ENCODE measurements around the gene SH3GL1. TPM values are rescaled to one million over a fixed set of nuclear protein-coding genes. Genes with fewer than 3 reads are reported as not detected.

Gene SH3GL1
- total and polyA plus RNA-seq, 8 donors = 25.9 to 34.2 (median 27.6) TPM

DNA sequence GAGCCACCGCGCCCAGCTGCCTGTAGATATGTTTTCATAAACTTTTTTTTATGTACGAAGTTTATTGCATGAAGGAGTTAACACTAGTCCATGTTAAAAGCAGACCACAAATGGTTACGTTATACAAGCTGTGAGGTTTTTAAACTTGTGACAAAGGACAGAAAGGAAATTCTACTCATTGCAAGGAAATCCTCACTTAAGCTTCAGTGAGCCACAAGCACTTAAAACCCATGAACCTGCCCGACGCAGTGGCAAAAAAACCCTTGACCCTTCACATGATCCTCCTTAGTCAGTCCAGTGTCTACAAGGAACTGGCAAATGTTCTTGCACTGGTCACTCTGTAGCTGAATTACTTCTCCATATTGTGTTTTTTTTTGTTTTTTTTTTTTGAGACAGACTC is 52.8 kb downstream of the SH3GL1 start:
- H3K9me3 ChIP-seq = no peaks in the 10 kb centered on the region
- no peak overlapping the region for H3K4me3 ChIP-seq
- 82 to 93% methylated on average over 6 of the region's 6 CpGs for WGBS, 2 donors
- intact Hi-C loops (cut with DNase I) = no loop called here
- ATAC-seq = no peak
- no peak for FAIRE-seq
- H3K27ac ChIP-seq = no peak overlapping the region
- TF ChIP-seq, protein P1, sequence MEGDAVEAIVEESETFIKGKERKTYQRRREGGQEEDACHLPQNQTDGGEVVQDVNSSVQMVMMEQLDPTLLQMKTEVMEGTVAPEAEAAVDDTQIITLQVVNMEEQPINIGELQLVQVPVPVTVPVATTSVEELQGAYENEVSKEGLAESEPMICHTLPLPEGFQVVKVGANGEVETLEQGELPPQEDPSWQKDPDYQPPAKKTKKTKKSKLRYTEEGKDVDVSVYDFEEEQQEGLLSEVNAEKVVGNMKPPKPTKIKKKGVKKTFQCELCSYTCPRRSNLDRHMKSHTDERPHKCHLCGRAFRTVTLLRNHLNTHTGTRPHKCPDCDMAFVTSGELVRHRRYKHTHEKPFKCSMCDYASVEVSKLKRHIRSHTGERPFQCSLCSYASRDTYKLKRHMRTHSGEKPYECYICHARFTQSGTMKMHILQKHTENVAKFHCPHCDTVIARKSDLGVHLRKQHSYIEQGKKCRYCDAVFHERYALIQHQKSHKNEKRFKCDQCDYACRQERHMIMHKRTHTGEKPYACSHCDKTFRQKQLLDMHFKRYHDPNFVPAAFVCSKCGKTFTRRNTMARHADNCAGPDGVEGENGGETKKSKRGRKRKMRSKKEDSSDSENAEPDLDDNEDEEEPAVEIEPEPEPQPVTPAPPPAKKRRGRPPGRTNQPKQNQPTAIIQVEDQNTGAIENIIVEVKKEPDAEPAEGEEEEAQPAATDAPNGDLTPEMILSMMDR (IDR thresholded peaks at IDR 0.05) = no peak
- no peaks in the 10 kb centered on the region for H3K27me3 ChIP-seq
- H3K36me3 ChIP-seq = no peaks in the 10 kb centered on the region
- DNase-seq = no peak
- H3K4me1 ChIP-seq = peaks cover 0 to 11% (median 6%) of the 10 kb centered on the region in 3 donors

DNA sequence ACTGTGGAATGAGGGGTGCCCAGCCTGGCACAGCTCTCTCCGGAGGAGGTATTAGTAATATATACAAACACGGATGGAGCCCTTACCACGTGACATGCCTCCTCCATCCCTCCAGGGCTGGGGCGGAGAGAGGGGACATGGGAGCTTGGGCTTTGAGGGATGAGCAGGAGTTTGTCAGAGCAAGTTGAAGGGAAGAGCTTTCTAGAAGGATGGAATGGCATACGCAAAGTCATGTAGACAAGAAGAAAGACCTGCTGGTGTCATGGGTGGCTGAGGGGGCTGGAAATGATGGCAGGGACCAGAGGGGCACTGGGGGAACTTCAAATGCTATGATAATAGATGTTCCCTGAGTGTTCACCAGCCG is 54.3 kb downstream of the SH3GL1 start:
- no peaks in the 10 kb centered on the region for H3K9me3 ChIP-seq
- intact Hi-C loops (cut with DNase I) = no loop called here
- peaks cover 5 to 13% (median 6%) of the 10 kb centered on the region in 3 donors for H3K4me1 ChIP-seq
- 72 to 77% methylated on average over 6 of the region's 6 CpGs for WGBS, 2 donors
- no peak for DNase-seq
- no peak overlapping the region for H3K4me3 ChIP-seq
- ATAC-seq = no peak
- TF ChIP-seq, protein P1 (IDR thresholded peaks at IDR 0.05) = no peak
- no peak for FAIRE-seq
- peak overlapping the region in 2 of 4 donors; percentile 17 to 46 for H3K27ac ChIP-seq
- no peaks in the 10 kb centered on the region for H3K27me3 ChIP-seq
- no peaks in the 10 kb centered on the region for H3K36me3 ChIP-seq

DNA sequence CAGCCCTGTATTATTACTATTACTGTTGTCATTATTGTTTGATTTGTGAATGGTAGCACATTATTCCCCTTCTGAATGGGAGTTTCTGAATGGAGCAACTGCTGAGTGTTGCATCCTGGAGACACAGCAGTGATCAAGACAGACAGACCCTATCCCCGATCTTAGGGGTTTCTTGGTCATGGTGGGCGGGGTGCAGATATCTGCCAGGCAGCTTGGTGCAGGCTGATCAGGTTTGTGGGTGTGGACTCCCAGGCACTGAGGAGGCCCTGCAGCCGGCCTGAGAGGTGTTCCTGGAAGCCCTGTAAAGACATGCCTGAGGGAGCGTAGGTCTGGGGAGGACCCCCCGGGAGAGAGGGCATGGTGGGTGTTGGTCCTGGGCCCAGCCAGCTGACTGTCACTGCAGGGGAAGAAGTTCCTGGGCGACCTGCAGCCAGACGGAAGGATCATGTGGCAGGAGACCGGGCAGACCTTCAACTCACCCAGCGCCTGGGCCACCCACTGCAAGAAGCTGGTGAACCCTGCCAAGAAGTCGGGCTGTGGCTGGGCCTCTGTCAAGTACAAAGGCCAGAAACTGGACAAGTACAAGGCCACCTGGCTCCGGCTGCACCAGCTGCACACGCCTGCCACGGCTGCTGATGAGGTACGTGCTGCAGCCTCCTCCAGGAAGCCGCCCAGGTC is 54.9 kb downstream of the SH3GL1 start:
- ATAC-seq (peak in 3 of 4 donors; percentile 8 to 39 (median 27)), FAIRE-seq (no peak), DNase-seq (peak; percentile 71 to 93 (median 84))
- no peaks in the 10 kb centered on the region for H3K36me3 ChIP-seq
- H3K27ac ChIP-seq = peak overlapping the region in 2 of 4 donors; percentile 17 to 46
- intact Hi-C loops (cut with DNase I) = no loop called here
- H3K4me1 ChIP-seq = peaks cover 6 to 16% (median 9%) of the 10 kb centered on the region in 3 donors
- no peak overlapping the region for H3K4me3 ChIP-seq
- TF ChIP-seq, protein P1 (IDR thresholded peaks at IDR 0.05) = no peak
- no peaks in the 10 kb centered on the region for H3K27me3 ChIP-seq
- WGBS, 2 donors = 42 to 49% methylated on average over 15 of the region's 15 CpGs
- no peaks in the 10 kb centered on the region for H3K9me3 ChIP-seq

DNA sequence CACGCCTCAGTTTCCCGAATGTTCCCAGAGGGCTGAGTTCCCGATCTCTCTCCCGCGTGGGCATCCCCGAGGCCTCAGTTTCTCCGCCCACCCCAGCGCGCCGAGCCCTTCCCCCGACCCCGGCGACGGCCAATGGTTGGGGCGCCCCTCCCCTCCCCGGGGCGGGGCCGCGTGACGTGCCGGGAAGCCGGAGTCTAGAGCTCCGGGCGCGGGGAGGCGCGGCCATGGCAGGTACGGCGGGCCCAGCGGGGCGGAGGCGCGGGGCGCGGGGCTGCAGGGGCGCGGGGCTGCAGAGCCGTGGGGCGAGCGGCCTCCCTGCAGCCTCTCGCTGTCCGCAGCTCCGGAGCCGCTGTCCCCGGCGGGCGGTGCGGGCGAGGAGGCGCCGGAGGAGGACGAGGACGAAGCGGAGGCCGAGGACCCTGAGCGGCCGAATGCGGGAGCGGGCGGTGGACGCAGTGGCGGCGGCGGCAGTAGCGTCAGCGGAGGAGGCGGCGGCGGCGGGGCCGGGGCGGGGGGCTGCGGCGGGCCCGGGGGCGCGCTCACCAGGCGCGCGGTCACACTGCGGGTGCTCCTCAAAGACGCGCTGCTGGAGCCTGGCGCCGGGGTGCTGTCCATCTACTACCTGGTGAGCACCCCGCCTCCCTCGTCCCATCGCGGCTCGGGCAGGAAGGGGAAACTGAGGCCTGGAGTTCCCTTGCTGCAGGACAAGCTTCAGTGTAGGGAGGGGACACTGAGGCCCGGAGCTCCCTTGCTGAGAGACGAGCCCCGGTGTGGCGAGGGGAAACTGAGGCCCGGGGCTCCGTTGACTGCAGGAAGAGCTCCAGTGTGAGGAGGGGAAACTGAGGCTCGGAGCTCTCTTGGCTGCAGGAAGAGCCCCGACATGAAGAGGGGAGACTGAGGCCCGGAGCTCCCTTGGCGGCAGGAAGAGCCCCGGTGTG is 56.7 kb downstream of the SH3GL1 start, which contains the start of gene MPND:
Gene MPND (plus strand): TSS at position 193 of the 938 bp plus-strand sequence. CDS start 32 bp downstream, at position 225.
- peaks cover 6 to 22% (median 13%) of the 10 kb centered on the region in 3 donors for H3K4me1 ChIP-seq
- 3 to 7% methylated on average over 50 to 101 of the region's 101 CpGs for WGBS, 2 donors
- no peak for FAIRE-seq

More for the DNA sequence above, 56.7 kb downstream of the SH3GL1 start, which contains the start of gene MPND:
- Histone ChIP-seq H3K36me3 (no peaks in the 10 kb centered on the region), H3K27me3 (no peaks in the 10 kb centered on the region), H3K4me3 (peak within 1 kb of the TSS; percentile 53 to 70 (median 65)), H3K27ac (peak within 1 kb of the TSS; percentile 87 to 95 (median 89)), H3K9me3 (no peaks in the 10 kb centered on the region)
- intact Hi-C loops (cut with DNase I) = no loop called here
- DNase-seq = peak; percentile 86 to 98 (median 93)
- peak; percentile 80 to 89 (median 84) for ATAC-seq
- TF ChIP-seq, protein P1 (IDR thresholded peaks at IDR 0.05) = no peak

Data from pancreas (tissue), 10 donors.